H7 (cell line): ENCODE results near the gene PDE7B. TPM values are rescaled to one million over a fixed set of nuclear protein-coding genes. Genes with fewer than 3 reads are reported as not detected.
"Not testable (repeated sequence)": the region's sequence is repeated elsewhere in the genome, so short reads cannot be mapped to it uniquely, and the experiment has no call there.

Source experiments
- DNase-seq: peaks from one replicate; pipeline ENCODE4 v3.0.0; 2012
- H3K27me3 ChIP-seq: 2 replicates; pipeline ENCODE4 v1.6.0; 2011; ENCODE audit warnings: mild to moderate bottlenecking, low read length; ENCODE audit not compliant: control insufficient read depth, insufficient read depth
- H3K36me3 ChIP-seq: replicated peaks from 2 replicates; pipeline ENCODE4 v1.5.1; 2011; ENCODE audit warnings: low read length; ENCODE audit not compliant: control insufficient read depth, insufficient read depth
- H3K4me3 ChIP-seq: 2 replicates; pipeline ENCODE4 v1.5.1; 2011; ENCODE audit warnings: low read depth, mild to moderate bottlenecking, control low read depth, low read length, moderate library complexity; ENCODE audit not compliant: insufficient read depth
- total RNA-seq: library from RNA; depleted of rRNA; stranded (reverse); fragments of >200 nt; shearing (Covaris generic); gene quantifications from 2 replicates; pipeline ENCODE4 v1.2.3, GENCODE V29; 2014

Gene PDE7B
- total RNA-seq, 1 experiment from 2014 or later = not detected

DNA sequence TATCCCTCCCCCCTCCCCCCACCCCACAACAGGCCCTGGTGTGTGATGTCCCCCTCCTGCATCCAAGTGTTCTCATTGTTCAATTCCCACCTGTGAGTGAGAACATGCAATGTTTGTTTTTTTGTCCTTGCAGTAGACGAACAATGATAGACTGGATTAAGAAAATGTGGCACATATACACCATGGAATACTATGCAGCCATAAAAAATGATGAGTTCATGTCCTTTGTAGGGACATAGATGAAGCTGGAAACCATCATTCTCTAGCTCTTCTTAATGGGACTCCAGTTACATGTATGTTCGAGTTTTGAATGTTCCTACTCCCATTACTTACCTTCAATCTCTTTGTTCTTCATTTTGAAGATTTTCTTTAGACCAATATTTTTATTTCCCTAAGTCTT, 13.4 kb downstream of the PDE7B start:
- H3K4me3 ChIP-seq, DNase-seq, H3K36me3 ChIP-seq, H3K27me3 ChIP-seq: not testable (repeated sequence)

DNA sequence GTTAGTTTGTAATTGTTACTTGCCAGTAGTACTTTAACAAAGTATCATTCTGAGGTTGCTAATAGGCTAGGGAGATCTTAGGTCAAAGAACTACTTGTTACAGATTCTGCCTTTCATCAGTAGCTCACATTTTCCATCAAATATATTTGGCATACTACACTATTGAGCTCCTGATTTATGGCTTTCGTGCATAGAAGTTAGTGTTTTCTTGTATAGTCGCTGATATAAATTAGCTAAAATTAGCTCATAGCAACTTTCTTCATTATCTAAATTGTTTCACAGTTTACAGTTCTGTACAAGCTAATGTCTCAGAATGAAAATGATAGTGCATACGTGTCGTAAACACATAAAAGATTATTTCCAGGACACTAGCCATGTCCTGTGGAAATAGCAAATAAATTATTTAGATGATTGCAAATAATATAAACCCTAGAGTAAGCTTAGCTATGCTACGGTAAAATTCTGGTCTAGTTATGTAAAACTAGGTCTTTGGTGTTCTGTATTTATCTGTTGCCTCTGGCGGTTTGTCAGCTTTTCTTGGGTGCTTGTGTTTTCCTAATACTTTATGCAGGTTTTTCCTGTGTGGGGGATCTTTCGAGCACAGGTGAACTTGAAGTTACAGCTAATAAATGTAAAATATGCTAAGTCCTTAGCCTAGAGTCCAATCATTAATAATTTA, 15.1 kb downstream of the PDE7B start:
- H3K27me3 ChIP-seq = no peaks in the 10 kb centered on the region
- no peak overlapping the region for H3K4me3 ChIP-seq
- DNase-seq = no peak
- no peaks in the 10 kb centered on the region for H3K36me3 ChIP-seq

DNA sequence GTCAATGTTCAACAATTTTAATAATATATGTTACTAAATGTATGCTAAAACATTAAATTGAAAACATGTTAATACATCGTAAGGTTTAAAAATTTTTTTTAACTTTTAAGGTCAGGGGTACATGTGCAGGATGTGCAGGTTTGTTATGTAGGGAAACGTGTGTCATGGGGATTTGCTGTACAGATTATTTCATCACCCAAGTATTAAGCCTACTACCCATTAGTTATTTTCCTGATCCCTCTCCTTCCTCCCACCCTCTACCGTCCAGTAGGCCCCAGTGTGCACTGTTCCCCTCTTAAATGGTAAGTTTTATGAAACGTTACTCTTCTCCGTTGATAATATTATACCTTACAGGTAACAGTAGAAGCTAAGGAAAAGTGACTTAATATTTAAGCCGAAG, 15.8 kb downstream of the PDE7B start:
- no peaks in the 10 kb centered on the region for H3K27me3 ChIP-seq
- H3K36me3 ChIP-seq = no peaks in the 10 kb centered on the region
- DNase-seq = no peak
- no peak overlapping the region for H3K4me3 ChIP-seq

DNA sequence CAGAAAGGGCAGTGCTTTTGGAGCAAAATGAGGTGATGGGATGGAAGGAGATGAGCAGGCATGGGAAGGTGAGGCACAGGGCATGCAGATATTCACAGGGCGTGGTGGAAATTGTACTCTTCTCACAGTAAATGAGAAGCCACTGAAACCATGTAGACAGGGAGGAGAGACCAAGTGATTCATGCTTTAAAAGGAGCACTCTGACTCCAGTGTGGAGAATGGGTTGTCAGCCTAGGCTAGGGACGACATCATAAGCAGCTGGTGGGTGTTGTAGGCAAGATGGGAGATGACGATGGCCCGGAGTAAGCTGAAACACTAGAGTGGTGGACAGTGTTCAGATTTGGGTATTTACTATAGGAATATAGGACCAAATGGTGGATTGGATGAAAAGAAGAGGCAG, 18.4 kb downstream of the PDE7B start:
- H3K4me3 ChIP-seq = no peak overlapping the region
- H3K36me3 ChIP-seq = no peaks in the 10 kb centered on the region
- no peak for DNase-seq
- H3K27me3 ChIP-seq = no peaks in the 10 kb centered on the region

DNA sequence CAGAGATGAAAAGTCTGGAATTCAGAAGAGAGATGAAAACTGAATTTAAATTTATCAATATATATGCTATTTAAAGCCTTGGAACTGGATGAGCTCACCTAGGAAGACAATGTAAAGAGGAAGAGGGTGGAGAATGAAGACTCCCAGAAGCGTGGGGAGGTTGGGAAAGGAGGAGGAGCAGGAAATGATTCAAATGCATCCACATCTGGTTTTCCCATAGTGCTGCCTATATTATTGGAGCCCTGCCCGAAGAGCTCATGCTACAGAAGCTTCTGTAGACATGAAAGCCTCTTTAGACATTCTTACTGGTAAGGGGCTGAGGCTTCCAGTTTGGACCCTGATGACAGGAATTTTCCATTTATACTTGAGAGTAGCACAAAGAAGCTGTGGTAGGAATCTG, 19.2 kb downstream of the PDE7B start:
- no peak for DNase-seq
- Histone ChIP-seq H3K36me3 (no peaks in the 10 kb centered on the region), H3K4me3 (no peak overlapping the region), H3K27me3 (no peaks in the 10 kb centered on the region)

DNA sequence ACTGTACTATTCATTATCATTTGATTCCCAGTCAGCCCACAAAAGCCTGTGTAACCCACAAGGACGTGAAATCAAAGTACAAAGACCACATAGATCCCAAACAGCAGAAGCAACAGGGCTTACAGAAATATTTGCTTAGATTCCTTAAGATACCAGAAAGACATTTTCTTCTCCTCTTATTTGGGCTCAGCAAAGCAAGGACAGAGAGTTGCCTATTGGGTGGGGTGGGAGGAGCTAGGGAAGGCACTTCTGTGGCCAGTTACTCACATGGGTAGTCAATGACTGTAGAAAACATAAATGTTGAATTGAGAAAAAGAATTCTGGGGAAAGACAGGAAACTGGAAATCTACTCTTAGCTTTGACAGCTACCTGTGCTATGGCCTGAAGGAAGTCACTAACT, 19.8 kb downstream of the PDE7B start:
- Histone ChIP-seq H3K36me3 (no peaks in the 10 kb centered on the region), H3K4me3 (no peak overlapping the region), H3K27me3 (no peaks in the 10 kb centered on the region)
- DNase-seq = no peak

DNA sequence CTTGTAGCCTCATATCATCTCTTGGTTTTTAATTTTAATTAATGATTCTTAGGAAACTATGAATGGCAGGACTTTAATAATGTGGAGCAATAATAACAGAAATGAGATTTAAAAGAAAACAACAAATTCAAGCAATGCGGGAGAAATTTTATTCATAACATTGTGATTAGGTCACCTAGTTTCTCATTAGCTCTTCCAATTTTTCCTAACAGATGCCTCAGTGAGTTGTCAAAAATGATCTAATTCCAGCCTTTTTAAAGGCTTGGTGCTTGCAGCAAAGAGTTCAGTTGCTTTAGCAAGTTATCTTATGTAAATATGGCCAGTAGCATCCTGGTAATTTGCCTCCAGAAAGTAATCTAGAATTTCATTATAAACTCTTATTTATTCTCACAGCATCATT, 20.4 kb downstream of the PDE7B start:
- no peaks in the 10 kb centered on the region for H3K36me3 ChIP-seq
- no peak for DNase-seq
- no peak overlapping the region for H3K4me3 ChIP-seq
- H3K27me3 ChIP-seq = no peaks in the 10 kb centered on the region

DNA sequence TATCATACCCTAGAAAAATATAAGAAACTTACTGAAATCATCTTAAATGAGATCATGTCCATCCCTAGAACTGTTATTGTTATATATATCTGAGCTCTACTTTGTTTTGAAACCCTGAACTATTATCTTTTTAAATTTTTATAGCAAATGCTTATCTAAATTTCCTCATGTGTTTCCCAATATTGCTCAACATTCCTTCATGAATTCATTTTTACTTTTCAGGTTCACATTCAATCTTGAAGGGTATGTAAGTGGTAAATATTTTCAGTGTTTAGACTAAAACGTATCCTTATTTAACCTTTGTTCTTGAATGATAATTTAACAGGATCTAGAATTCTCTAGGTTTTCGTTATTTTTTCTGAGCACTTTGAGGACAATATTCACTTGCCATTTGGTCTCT, 23.9 kb downstream of the PDE7B start:
- DNase-seq = no peak
- Histone ChIP-seq H3K4me3 (no peak overlapping the region), H3K36me3 (no peaks in the 10 kb centered on the region), H3K27me3 (no peaks in the 10 kb centered on the region)

DNA sequence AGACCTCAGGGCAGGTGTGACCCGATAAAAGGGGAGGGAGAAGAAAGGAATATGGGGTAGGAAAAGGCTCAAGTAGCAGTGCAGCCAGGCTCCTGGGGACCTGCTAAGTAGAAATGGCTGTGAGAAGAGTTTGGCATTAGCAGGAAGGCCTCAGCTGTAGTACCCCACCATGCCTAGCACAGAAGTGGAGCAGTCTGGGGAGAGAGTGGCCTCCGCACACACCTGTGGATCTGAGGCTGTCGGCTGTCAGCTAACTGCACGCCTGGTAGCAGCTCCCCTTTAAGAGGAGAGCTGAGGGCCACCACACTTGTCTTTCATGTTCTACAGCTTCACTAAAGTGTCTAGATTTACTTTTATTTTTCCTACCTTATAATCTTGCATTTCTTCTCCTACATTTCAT, 24.6 kb downstream of the PDE7B start:
- no peaks in the 10 kb centered on the region for H3K36me3 ChIP-seq
- no peak overlapping the region for H3K4me3 ChIP-seq
- H3K27me3 ChIP-seq = no peaks in the 10 kb centered on the region
- DNase-seq = no peak

DNA sequence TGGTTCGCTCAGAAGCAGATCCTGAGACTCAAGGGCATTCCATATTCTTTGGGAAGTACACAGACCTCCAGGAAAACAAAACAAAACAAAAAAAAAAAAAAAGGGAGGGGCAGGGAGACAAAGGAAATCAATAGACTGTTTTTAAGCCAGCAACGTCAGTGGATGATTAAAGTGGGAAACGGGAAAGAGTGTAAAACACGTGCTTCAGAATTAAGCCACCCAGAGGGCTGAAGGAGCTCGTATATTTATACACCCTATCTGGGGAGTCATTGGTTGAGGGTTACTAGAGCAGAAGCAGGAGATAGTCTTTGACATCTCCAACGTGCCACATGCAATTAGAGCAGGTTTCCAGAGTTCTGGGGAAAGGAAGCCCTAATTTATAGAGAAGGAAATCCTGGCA, 26.2 kb downstream of the PDE7B start:
- H3K36me3 ChIP-seq = no peaks in the 10 kb centered on the region
- no peak overlapping the region for H3K4me3 ChIP-seq
- H3K27me3 ChIP-seq = no peaks in the 10 kb centered on the region
- no peak for DNase-seq

DNA sequence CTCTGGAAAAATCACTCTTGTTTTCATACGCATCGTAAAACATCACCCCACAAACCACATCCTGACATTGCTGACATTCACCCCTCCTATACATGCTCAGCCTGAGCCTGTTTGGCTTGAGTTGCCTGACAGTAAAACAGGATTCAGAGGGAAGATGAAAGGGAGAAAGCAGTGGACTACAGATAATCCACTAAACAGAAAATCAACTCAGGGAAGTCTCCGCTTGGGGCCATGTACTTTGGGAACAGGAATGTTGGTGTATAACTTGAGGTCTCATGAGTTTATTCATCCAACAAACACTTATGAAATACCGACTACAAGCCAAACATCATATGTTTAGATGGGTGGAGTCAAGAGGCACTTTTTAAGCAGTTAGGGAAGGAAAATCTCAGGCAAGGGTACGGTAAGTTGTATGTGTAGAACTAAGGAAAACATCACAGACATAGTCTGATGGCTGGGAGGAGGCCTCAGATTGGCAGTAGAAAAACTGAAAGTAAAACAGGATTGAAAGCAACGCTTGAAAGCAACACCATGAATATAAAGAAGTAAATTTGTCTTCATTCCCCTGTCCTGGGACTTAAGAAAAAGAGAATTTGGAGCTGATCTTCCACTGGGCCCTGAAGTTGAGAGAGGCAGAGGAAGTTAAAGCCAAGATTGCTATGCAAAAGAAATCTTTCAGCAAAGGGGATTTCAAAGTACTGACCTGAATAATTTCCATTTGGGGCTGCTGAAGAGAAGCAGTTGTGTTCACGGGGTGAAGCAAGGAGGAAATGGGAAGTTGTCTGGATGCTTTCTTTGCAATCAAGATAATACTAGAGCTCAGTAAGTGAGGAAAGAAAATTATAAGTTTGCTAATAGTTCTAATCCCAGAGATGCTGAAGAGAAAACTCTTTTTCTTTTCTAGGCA, 28.8 kb downstream of the PDE7B start:
- H3K27me3 ChIP-seq = no peaks in the 10 kb centered on the region
- no peak for DNase-seq
- H3K36me3 ChIP-seq = no peaks in the 10 kb centered on the region
- H3K4me3 ChIP-seq = no peak overlapping the region

DNA sequence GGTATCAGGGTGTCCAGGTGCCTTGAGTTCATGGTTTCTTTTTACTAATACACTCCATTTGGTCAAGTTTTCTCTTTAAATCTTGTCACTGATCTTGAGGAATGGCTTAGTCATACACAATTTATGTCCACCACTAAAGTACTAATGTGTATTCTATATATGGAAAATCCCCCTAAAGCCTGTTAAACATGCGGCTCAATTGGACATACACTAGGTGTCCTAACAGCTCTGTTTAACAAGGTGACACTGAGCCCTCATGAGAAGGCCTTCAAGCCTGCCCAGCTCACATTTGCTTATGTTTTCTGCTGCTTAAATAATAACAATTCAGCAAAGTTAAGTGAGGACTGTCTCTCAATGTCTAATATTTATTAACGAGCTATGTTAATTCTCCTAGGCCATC, 31.5 kb downstream of the PDE7B start:
- no peak for DNase-seq
- H3K27me3 ChIP-seq = no peaks in the 10 kb centered on the region
- no peak overlapping the region for H3K4me3 ChIP-seq
- no peaks in the 10 kb centered on the region for H3K36me3 ChIP-seq

DNA sequence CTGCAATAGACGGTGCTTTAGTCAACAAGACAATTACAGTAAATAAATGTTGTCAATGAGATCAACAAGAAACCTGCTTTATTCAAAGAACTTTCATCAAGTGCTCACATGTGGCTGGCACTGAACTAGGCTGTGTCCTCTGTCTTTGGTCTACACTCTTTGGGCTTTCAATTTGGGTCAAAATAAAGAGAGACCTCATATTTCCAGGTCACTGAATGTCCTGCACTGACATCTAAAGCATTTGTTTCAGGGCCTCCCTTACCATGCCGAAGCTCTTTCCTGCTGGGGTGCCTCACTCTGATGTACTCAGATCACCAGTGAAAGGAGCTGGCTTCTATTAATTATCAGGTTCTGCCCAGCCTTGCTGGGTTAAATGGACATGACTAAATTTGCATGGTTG, 32.0 kb downstream of the PDE7B start:
- Histone ChIP-seq H3K4me3 (no peak overlapping the region), H3K27me3 (no peaks in the 10 kb centered on the region), H3K36me3 (no peaks in the 10 kb centered on the region)
- no peak for DNase-seq

DNA sequence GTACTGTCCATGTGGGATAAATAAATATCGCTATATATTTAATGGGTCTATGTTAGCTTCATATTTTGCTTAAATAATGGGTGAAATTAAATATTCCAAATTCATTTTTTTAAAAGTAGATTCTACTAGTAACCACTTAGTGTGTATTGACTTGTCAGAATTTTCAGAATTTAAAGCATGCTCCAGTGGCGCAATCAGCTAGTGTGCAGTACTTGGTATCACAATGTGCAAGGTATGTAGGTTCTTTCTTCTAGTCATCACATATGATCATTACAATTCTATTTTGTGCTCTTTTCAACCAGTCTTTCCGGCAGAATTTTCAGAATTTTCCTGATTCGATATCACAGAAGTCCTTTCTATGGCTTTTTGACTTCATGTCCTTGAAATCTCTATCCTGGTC, 32.6 kb downstream of the PDE7B start:
- Histone ChIP-seq H3K27me3 (no peaks in the 10 kb centered on the region), H3K36me3 (no peaks in the 10 kb centered on the region), H3K4me3 (no peak overlapping the region)
- no peak for DNase-seq

DNA sequence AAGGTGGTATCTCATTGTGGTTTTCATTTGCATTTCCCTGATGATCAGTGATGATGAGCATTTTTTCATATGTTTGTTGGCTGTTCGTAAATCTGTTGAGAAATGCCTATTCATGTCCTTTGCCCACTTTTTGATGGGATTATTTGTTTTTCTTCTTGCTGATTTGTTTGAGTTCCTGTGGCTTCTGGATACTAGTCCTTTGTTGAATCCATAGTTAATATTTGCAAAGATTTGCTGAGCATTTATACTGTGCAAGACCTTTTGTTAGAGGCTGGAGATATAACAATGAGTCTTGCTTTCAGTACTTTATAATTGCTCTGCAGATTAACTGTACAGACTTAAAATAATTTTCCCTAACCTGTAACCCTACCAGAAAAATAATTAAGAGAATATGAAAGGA, 35.6 kb downstream of the PDE7B start:
- Histone ChIP-seq H3K27me3 (no peaks in the 10 kb centered on the region), H3K36me3 (no peaks in the 10 kb centered on the region), H3K4me3 (no peak overlapping the region)
- DNase-seq = no peak
